Epithelial cell of proximal tubule (primary cell): ENCODE measurements around the gene ANKRD23. TPM values are rescaled to one million over a fixed set of nuclear protein-coding genes. Genes with fewer than 3 reads are reported as not detected.

Source experiments
- DNase-seq: peaks from one replicate; pipeline ENCODE4 v3.0.0-alpha.2; 2011; ENCODE audit warnings: low read depth
- H3K4me3 ChIP-seq: 2 replicates; pipeline ENCODE4 v1.5.1; 2011; ENCODE audit warnings: low read depth, mild to moderate bottlenecking, low read length
- total RNA-seq: library from RNA; depleted of rRNA; stranded (reverse); fragments of >200 nt; gene quantifications from 2 replicates; pipeline ENCODE4 v1.2.3, GENCODE V29; 2015
- TF ChIP-seq, protein P1 (sequence below): conservative IDR thresholded peaks from 2 replicates; pipeline ENCODE4 v1.5.1; 2012; ENCODE audit warnings: low read depth, mild to moderate bottlenecking, low read length

ANKRD23 gene
- total RNA-seq, 1 donor from 2014 or later: 1.1 TPM

DNA sequence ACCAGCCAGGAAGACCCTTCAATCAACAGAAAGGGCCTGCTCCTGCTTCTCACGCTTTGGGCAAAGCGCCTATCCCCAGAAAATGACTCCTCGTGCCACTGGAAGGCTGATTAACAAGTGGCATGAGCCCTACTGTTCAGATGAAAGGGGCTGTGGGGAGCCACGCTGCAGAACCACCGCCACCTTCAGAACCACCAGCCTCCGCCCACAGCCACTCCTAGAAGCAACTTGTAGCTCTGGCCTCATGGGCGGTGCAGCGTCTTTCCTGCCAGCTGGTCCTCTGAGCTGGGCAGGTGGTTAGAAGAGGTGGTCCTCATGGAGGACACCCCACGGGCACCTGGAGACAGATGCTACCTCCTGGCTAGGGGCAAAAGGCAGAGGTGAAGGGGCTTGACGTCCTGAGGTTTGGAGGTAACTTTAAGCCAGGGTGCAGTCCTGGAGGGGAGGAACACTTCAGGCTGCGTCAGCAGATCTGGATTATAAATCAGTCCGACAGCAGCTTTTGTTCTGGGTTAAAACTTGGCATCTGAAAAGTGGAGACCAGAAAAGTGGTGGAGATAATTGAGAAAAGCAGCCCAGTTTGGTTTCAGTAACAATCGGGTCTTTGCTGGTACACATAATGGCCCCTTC is 26.9 kb upstream of the ANKRD23 start:
- DNase-seq: no peak
- peak overlapping the region; percentile 91 for H3K4me3 ChIP-seq
- TF ChIP-seq, protein P1, sequence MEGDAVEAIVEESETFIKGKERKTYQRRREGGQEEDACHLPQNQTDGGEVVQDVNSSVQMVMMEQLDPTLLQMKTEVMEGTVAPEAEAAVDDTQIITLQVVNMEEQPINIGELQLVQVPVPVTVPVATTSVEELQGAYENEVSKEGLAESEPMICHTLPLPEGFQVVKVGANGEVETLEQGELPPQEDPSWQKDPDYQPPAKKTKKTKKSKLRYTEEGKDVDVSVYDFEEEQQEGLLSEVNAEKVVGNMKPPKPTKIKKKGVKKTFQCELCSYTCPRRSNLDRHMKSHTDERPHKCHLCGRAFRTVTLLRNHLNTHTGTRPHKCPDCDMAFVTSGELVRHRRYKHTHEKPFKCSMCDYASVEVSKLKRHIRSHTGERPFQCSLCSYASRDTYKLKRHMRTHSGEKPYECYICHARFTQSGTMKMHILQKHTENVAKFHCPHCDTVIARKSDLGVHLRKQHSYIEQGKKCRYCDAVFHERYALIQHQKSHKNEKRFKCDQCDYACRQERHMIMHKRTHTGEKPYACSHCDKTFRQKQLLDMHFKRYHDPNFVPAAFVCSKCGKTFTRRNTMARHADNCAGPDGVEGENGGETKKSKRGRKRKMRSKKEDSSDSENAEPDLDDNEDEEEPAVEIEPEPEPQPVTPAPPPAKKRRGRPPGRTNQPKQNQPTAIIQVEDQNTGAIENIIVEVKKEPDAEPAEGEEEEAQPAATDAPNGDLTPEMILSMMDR: no peak

DNA sequence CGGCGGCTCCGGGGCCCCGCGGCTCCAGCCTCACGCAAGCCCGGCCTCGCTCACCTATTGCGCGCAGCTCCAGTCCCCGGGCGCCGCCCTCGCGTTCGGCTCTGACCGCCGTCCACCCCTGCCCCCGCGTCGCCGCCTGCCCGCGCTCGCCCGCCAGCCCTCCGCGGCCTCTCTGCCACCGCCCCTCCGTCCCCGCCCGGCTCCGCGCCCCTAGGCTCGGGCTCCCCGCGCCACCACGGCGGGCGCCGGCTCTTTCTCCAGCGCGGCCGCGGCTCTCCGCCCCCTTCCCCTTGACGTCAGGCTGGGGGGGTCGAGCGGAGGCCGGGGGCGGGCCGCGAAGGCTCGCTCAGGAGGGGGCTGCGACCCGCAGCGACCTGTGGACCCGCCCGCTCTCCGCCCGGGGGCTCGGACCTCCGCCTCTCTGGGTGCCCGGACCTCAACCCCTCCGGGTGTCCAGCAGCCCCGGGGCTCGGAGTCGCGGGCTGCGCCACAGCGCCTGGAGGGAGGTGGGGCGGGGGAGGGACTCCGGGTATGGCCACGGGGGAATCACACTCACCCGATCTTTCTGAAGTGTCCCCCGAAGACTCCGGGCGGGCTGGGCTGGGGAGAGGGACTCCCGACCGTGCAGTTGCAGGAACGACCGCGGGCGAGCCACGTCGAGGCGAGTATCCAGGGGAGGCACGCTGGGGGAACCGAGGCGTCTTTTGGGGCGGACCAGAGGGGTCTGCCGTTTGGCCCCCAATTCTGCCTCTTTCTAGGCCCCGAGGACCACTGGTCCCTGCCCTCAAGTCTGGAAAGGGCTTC is 26.2 kb upstream of the ANKRD23 start, which contains the start of gene SEMA4C:
TSS of gene SEMA4C (minus strand) at position 259 of the 804 bp plus-strand sequence. CDS start 2,194 bp downstream, outside the sequence.
- TF ChIP-seq, protein P1: no peak
- peak within 1 kb of the TSS; percentile 91 for H3K4me3 ChIP-seq
- DNase-seq: no peak

GRCh38 chr2:96869281-96869821 is 25.5 kb upstream of the ANKRD23 start:
- DNase-seq: no peak
- H3K4me3 ChIP-seq: peak overlapping the region; percentile 91
- TF ChIP-seq, protein P1: no peak

DNA sequence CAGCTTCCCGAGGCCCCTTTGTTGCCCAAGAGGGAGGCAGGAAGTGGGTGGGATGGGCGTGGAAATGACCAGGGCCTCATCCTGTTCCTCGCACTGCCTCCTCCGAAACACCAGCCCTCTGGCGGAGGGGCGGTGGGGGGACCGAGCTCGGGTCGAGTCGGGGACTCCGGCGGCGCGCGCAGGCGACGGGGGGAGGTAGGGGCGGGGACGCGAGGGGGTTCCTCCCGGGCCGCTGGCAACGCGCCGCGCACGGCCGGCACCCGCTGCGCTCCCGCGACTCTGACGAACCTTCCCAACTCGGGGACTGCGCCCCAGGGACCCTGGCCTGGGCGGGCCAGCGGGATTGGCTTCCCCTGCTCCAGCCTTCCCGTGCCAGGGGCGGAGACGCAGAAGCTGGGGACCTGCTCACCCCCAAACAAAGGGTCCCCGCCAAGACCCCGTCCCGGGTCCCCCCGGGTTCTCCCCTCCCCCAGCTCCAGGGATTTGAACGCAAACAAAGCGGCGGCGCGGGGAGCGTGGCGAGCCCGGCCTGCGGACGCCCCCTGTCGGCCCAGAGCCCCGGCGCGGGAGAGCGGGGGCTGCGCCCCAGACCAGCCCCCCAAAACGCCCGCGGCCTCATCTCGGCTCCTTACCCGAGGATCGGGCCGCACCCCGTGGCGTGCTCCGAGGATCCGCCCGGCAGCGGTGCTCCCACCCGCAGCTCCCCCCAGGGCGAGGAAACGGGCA is 24.9 kb upstream of the ANKRD23 start:
- TF ChIP-seq, protein P1: peak; percentile 67
- H3K4me3 ChIP-seq: peak overlapping the region; percentile 91
- no peak for DNase-seq

GRCh38 chr2:96867756-96868554 is 24.1 kb upstream of the ANKRD23 start:
- peak overlapping the region; percentile 91 for H3K4me3 ChIP-seq
- TF ChIP-seq, protein P1: no peak
- no peak for DNase-seq

DNA sequence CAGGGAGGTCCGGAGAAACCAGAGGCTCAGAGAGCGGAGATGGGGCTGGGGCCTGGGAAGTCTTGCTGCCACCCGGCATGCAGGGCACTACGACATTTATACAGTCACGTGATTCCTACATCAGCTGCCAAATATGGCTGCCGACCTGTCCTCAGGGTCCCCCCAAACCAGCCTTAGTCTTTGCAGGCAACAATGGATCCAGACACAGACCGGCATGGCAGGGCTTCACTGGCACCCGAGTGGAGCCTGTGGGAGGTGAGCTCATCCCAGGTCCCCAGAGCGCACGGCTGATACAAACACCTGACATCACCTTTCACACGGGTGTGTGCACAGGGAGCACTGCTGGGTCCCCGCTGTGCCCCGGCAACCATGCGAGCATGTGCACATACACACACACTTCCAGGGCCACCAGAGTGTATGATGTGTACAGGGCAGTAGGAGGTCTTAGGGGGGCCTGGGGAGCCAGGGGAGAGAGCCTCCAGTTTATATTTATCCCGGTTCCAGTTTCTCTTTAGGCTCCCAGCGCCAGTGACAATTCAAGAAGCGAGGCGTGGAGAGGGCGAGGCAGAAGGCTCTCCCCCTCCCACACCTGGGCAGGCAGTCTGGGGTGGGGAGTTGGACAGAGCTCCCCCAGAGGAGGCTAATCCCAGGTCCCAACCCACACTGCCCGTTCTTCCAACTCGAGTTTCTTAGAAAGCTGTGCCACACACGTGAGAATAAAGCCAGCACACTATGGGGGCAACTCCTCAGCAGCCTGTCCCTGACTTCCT is 23.4 kb upstream of the ANKRD23 start:
- peak overlapping the region; percentile 91 for H3K4me3 ChIP-seq
- no peak for DNase-seq
- TF ChIP-seq, protein P1: no peak
